HEK293T (cell line): Measurements from ENCODE around the gene RFNG.

ENCODE experiments used
- ARNT ChIP-seq: fragments of 450-650 bp; IDR thresholded peaks from 2 replicates; pipeline ENCODE4 v1.6.1; 2017; ENCODE audit warnings: mild to moderate bottlenecking
- BHLHE40 ChIP-seq: fragments of 450-650 bp; IDR thresholded peaks from 2 replicates; pipeline ENCODE4 v1.6.1; 2016; ENCODE audit warnings: mild to moderate bottlenecking, moderate library complexity, borderline replicate concordance
- CTBP1 ChIP-seq: fragments of 450-650 bp; IDR thresholded peaks from 2 replicates; pipeline ENCODE4 v1.6.1; 2016; ENCODE audit warnings: borderline replicate concordance
- ELF4 ChIP-seq: fragments of 450-650 bp; IDR thresholded peaks from 2 replicates; pipeline ENCODE4 v1.6.1; 2017; ENCODE audit warnings: antibody characterized with exemption
- FOXA1 ChIP-seq: fragments of 450-650 bp; IDR thresholded peaks from 2 replicates; pipeline ENCODE4 v1.6.1; 2016; ENCODE audit warnings: mild to moderate bottlenecking
- FOXK2 ChIP-seq: fragments of 450-650 bp; IDR thresholded peaks from 2 replicates; pipeline ENCODE4 v1.6.1; 2016; ENCODE audit warnings: mild to moderate bottlenecking
- L3MBTL2 ChIP-seq: fragments of 450-650 bp; conservative IDR thresholded peaks from 2 replicates; pipeline ENCODE4 v1.6.1; 2016; ENCODE audit warnings: mild to moderate bottlenecking
- NFRKB ChIP-seq: fragments of 450-650 bp; IDR thresholded peaks from 2 replicates; pipeline ENCODE4 v1.6.1; 2016; ENCODE audit warnings: mild to moderate bottlenecking, moderate library complexity
- PKNOX1 ChIP-seq: fragments of 450-650 bp; IDR thresholded peaks from 2 replicates; pipeline ENCODE4 v1.6.1; 2016
- SP1 ChIP-seq: fragments of 450-650 bp; IDR thresholded peaks from 2 replicates; pipeline ENCODE4 v1.6.1; 2017
- SUZ12 ChIP-seq: fragments of 450-650 bp; IDR thresholded peaks from 2 replicates; pipeline ENCODE4 v1.6.1; 2016; ENCODE audit warnings: mild to moderate bottlenecking
- TARDBP ChIP-seq: fragments of 450-650 bp; IDR thresholded peaks from 2 replicates; pipeline ENCODE4 v1.6.1; 2016

- TF ChIP-seq ELF4: no peak
- no peak for TF ChIP-seq FOXK2
- no peak for TF ChIP-seq NFRKB
- no peak for TF ChIP-seq FOXA1
- TF ChIP-seq TARDBP: no peak
- no peak for TF ChIP-seq BHLHE40
- no peak for TF ChIP-seq CTBP1
- TF ChIP-seq SUZ12: no peak
- TF ChIP-seq PKNOX1: no peak
- no peak for TF ChIP-seq SP1
- no peak for TF ChIP-seq ARNT
- TF ChIP-seq L3MBTL2: no peak
These were observed 1.5 kb upstream of the RFNG start for GRCh38 chr17:82053130-82053529.
